Smooth muscle cell (in vitro differentiated cells): Measurements from ENCODE around the gene RET. TPM values are rescaled to one million over a fixed set of nuclear protein-coding genes. Genes with fewer than 3 reads are reported as not detected.
"Not testable (repeated sequence)": the region's sequence is repeated elsewhere in the genome, so short reads cannot be mapped to it uniquely, and the experiment has no call there.

ENCODE experiments used
- DNase-seq: peaks from one replicate; lab custom pipeline; 2025; ENCODE audit not compliant: unreplicated experiment; lab: John Stamatoyannopoulos, UW
- H2AFZ ChIP-seq: fragments of 200-600 bp; sonication (generic); 2 replicates; pipeline ENCODE4 v1.6.0; 2016; ENCODE audit warnings: antibody characterized with exemption, low read depth, mild to moderate bottlenecking
- H3F3A ChIP-seq: fragments of 200-600 bp; sonication (generic); 2 replicates; pipeline ENCODE4 v1.6.0; 2017; ENCODE audit warnings: antibody characterized with exemption, low read depth
- H3K27ac ChIP-seq: fragments of 200-600 bp; sonication (generic); 2 replicates; pipeline ENCODE4 v1.5.1; 2016; ENCODE audit warnings: low read depth, mild to moderate bottlenecking
- H3K27me3 ChIP-seq: fragments of 200-600 bp; sonication (generic); 2 replicates; pipeline ENCODE4 v1.6.1; 2016; ENCODE audit warnings: low read depth, mild to moderate bottlenecking
- H3K36me3 ChIP-seq: fragments of 200-600 bp; sonication (generic); 2 replicates; pipeline ENCODE4 v1.5.1; 2016; ENCODE audit warnings: low read depth
- H3K4me1 ChIP-seq: fragments of 200-600 bp; sonication (generic); 2 replicates; pipeline ENCODE4 v1.5.1; 2016; ENCODE audit warnings: low read depth
- H3K4me2 ChIP-seq: fragments of 200-600 bp; sonication (generic); 2 replicates; pipeline ENCODE4 v1.6.0; 2016; ENCODE audit warnings: mild to moderate bottlenecking
- H3K4me3 ChIP-seq: fragments of 200-600 bp; sonication (generic); 2 replicates; pipeline ENCODE4 v1.5.1; 2016; ENCODE audit warnings: mild to moderate bottlenecking
- H3K79me2 ChIP-seq: fragments of 200-600 bp; sonication (generic); 2 replicates; pipeline ENCODE4 v1.6.0; 2016; ENCODE audit warnings: low read depth, mild to moderate bottlenecking
- H3K9ac ChIP-seq: fragments of 200-600 bp; sonication (generic); 2 replicates; pipeline ENCODE4 v1.6.0; 2016; ENCODE audit warnings: low read depth
- H3K9me3 ChIP-seq: fragments of 200-600 bp; sonication (generic); replicated peaks from 2 replicates; pipeline ENCODE4 v1.5.1; 2016; ENCODE audit warnings: low read depth
- H4K20me1 ChIP-seq: fragments of 200-600 bp; sonication (generic); 2 replicates; pipeline ENCODE4 v1.6.0; 2016; ENCODE audit warnings: low read depth
- WGBS: methylation state at CpG from one replicate; pipeline ENCODE4 v1.1.7; 2016; ENCODE audit warnings: low lambda C conversion rate; 5-methylcytosine and 5-hydroxymethylcytosine counted together
- polyA plus RNA-seq: library from polyadenylated mRNA; unstranded; fragments of >200 nt; fragmentation: Nextera tagmentation; extraction: Ambion mirVana; gene quantifications from 2 replicates; pipeline ENCODE4 v1.2.1, GENCODE V29; 2016
- total RNA-seq: library from RNA; depleted of rRNA; stranded (reverse); fragments of >200 nt; gene quantifications from 2 replicates; pipeline ENCODE4 v1.2.3, GENCODE V29; 2014
- TF ChIP-seq, protein P1 (sequence below): fragments of 200-600 bp; sonication (generic); IDR thresholded peaks from 2 replicates; pipeline ENCODE4 v1.5.1; 2017; ENCODE audit warnings: borderline replicate concordance, mild to moderate bottlenecking, antibody characterized with exemption; ENCODE audit not compliant: insufficient read depth, poor library complexity, severe bottlenecking

Gene RET
- total and polyA plus RNA-seq, 2 experiments from 2014 or later, result 0.70 to 0.94 TPM

DNA sequence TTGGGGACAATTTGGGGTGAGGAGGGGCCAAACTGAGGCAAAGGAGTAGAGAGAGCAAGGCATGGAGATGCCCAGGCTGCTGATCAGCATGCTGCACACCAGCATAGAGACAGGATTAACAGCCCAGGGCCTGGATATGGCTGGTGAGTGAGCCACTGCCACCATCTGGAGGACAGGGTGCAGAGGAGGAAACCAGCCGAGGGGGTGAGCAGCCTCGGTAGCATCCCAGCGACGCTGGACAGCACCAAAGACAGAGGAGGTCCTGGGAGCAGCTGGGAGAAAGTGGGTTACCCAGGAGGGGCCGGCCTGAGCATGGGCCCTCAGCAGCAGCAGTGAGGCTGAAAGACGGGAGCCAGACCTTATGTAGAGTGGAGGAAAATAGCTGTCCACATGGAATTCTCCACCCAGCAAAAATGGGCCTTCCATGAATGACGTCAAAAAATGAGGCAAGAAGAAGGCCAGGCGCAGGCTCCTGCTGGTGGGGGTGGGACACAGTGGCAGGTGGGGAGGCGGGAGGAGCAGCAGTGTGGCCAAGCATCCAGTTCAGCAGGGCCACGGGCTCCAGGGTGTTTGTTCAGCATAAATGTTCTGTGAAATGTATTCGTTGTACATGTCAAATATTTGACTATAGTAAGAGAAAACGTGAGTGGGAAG lies 16.7 kb downstream of the RET start:
- no peaks in the 10 kb centered on the region for H3K79me2 ChIP-seq
- no peaks in the 10 kb centered on the region for H3F3A ChIP-seq
- H3K27me3 ChIP-seq, result peaks cover 29% of the 10 kb centered on the region
- TF ChIP-seq, protein P1, sequence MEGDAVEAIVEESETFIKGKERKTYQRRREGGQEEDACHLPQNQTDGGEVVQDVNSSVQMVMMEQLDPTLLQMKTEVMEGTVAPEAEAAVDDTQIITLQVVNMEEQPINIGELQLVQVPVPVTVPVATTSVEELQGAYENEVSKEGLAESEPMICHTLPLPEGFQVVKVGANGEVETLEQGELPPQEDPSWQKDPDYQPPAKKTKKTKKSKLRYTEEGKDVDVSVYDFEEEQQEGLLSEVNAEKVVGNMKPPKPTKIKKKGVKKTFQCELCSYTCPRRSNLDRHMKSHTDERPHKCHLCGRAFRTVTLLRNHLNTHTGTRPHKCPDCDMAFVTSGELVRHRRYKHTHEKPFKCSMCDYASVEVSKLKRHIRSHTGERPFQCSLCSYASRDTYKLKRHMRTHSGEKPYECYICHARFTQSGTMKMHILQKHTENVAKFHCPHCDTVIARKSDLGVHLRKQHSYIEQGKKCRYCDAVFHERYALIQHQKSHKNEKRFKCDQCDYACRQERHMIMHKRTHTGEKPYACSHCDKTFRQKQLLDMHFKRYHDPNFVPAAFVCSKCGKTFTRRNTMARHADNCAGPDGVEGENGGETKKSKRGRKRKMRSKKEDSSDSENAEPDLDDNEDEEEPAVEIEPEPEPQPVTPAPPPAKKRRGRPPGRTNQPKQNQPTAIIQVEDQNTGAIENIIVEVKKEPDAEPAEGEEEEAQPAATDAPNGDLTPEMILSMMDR, result no peak
- no peak for DNase-seq
- H3K4me2 ChIP-seq, result no peak overlapping the region
- H3K9ac ChIP-seq, result no peak overlapping the region
- H3K36me3 ChIP-seq, result no peaks in the 10 kb centered on the region
- H3K9me3 ChIP-seq, result no peaks in the 10 kb centered on the region
- no peak overlapping the region for H2AFZ ChIP-seq
- no peak overlapping the region for H3K27ac ChIP-seq
- no peaks in the 10 kb centered on the region for H4K20me1 ChIP-seq
- WGBS, result 52% methylated on average over 12 of the region's 12 CpGs
- H3K4me3 ChIP-seq, result no peak overlapping the region
- H3K4me1 ChIP-seq, result no peaks in the 10 kb centered on the region

DNA sequence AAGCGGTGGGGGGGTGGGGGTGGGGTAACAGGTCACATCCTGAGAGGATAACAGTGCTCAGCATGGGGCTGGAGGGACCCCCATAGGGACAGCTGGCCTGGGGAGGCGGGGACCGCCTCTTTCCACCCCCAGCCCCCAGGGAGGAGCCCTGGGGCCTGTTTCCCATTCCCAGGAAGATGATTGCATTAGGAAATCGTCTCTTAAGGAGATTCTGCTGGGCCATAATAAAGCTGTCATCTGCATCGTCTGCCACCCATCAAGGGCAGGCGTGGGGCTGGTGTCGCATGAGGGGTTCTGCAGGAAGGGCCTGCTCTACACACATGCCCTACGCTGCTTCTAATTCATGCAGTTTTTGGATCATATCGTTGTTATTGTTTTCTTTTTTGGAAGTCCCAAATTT lies 17.2 kb downstream of the RET start:
- Histone ChIP-seq H3K27me3 (peaks cover 32% of the 10 kb centered on the region), H3K9me3 (no peaks in the 10 kb centered on the region), H3K4me2 (no peak overlapping the region), H3K4me3 (no peak overlapping the region), H3K27ac (no peak overlapping the region), H3K9ac (no peak overlapping the region), H3F3A (no peaks in the 10 kb centered on the region), H2AFZ (no peak overlapping the region), H3K4me1 (no peaks in the 10 kb centered on the region), H4K20me1 (no peaks in the 10 kb centered on the region), H3K79me2 (no peaks in the 10 kb centered on the region), H3K36me3 (no peaks in the 10 kb centered on the region)
- 53% methylated on average over 9 of the region's 9 CpGs for WGBS
- TF ChIP-seq, protein P1, result no peak
- no peak for DNase-seq

DNA sequence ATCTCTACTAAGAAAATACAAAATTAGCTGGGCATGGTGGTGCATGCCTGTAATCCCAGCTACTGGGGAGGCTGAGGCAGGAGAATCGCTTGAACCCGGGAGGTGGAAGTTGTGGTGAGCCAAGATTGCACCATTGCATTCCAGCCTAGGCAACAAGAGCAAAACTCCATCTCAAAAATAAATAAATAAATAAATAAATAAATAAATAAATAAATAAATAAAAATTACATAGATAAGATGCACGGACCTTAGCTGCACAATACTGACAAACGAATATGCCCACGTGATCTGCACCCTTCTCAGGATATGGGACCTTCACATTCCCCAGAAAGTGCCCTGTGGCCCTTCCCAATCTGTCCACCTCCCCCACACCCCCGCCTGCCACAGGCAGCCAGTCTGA lies 22.5 kb downstream of the RET start:
- H3K4me3 ChIP-seq, H3K9ac ChIP-seq, H3K9me3 ChIP-seq, H3K79me2 ChIP-seq, H3K4me1 ChIP-seq, H3K36me3 ChIP-seq, DNase-seq, H3K4me2 ChIP-seq, H3K27ac ChIP-seq, H2AFZ ChIP-seq, H4K20me1 ChIP-seq, H3F3A ChIP-seq: not testable (repeated sequence)
- 91% methylated on average over 6 of the region's 6 CpGs for WGBS
- H3K27me3 ChIP-seq, result peaks cover 38% of the 10 kb centered on the region

DNA sequence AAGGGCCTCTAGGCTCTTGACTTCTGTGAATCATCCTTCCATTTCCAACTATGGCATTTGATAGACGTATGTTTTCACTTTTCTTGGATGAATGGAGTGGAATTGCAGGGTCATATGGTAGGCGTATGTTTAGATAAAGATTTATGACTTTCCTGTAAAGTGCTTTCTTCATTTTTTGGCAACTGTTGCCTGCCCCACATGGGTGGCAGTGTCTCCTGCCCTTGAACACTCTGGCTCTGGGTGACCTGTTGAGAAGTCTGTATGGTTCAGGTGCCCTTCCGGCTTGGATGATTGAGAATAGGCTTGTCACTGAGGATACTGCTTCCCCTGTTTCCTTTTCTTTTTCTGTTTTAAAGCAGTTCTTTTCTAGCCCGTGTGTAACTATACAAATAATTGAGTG lies 23.1 kb downstream of the RET start:
- H3F3A ChIP-seq, result no peaks in the 10 kb centered on the region
- H3K27me3 ChIP-seq, result peaks cover 36% of the 10 kb centered on the region
- WGBS, result 87% methylated on average over 4 of the region's 4 CpGs
- H3K9me3 ChIP-seq, result no peaks in the 10 kb centered on the region
- no peaks in the 10 kb centered on the region for H4K20me1 ChIP-seq
- no peaks in the 10 kb centered on the region for H3K4me1 ChIP-seq
- H3K79me2 ChIP-seq, result no peaks in the 10 kb centered on the region
- H3K4me3 ChIP-seq, result no peak overlapping the region
- H3K4me2 ChIP-seq, result no peak overlapping the region
- no peak overlapping the region for H3K27ac ChIP-seq
- TF ChIP-seq, protein P1, result no peak
- no peak overlapping the region for H2AFZ ChIP-seq
- no peaks in the 10 kb centered on the region for H3K36me3 ChIP-seq
- no peak for DNase-seq
- no peak overlapping the region for H3K9ac ChIP-seq
